H1 (cell line): ENCODE data around the gene MPND.

Source experiments
- ATF3 ChIP-seq: IDR thresholded peaks from 2 replicates; pipeline ENCODE4 v1.6.1; 2011; ENCODE audit warnings: low read depth, mild to moderate bottlenecking, low read length; ENCODE audit not compliant: insufficient read depth
- BRCA1 ChIP-seq: IDR thresholded peaks from 2 replicates; pipeline ENCODE4 v1.6.1; 2012; ENCODE audit warnings: low read depth, low read length, improper control_type of control experiment
- CEBPB ChIP-seq: IDR thresholded peaks from 2 replicates; pipeline ENCODE4 v1.6.1; 2012; ENCODE audit warnings: low read depth, low read length
- CHD1 ChIP-seq: IDR thresholded peaks from 2 replicates; pipeline ENCODE4 v1.6.1; 2012; ENCODE audit warnings: low read depth, low read length, improper control_type of control experiment
- CTCF ChIP-seq, 3 experiments: IDR thresholded peaks; 1 replicate in 2 of 3; 2 replicates in 1 of 3; pipeline versions ENCODE4 v1.5.1 to v1.6.1; 2011; ENCODE audit warnings: low read length in 3 of 3, mild to moderate bottlenecking in 3 of 3, inconsistent platforms in 2 of 3, low read depth in 1 of 3, moderate library complexity in 1 of 3; ENCODE audit not compliant: insufficient read depth in 1 of 3; ENCODE audit errors: control extremely low read depth in 1 of 3
- EZH2 ChIP-seq: fragments of 200-600 bp; sonication (generic); IDR thresholded peaks from 2 replicates; pipeline ENCODE4 v1.7.1; 2012; ENCODE audit warnings: low read depth, mild to moderate bottlenecking, moderate library complexity, low read length, inconsistent platforms; ENCODE audit not compliant: severe bottlenecking
- JUN ChIP-seq: IDR thresholded peaks from 2 replicates; pipeline ENCODE4 v1.6.1; 2011; ENCODE audit warnings: low read depth, mild to moderate bottlenecking, improper control_type of control experiment, low read length
- POLR2A ChIP-seq, 2 experiments: IDR thresholded peaks; 1 replicate in 1 of 2; 2 replicates in 1 of 2; pipeline ENCODE4 v1.6.1; 2011; ENCODE audit warnings: low read depth in 2 of 2, low read length in 2 of 2, mild to moderate bottlenecking in 2 of 2; ENCODE audit errors: control extremely low read depth in 1 of 2
- SRF ChIP-seq: IDR thresholded peaks from 2 replicates; pipeline ENCODE4 v1.6.1; 2011; ENCODE audit warnings: mild to moderate bottlenecking, low read depth, low read length, moderate library complexity
- SUZ12 ChIP-seq: fragments of 200-600 bp; sonication (generic); IDR thresholded peaks from 2 replicates; pipeline ENCODE4 v1.6.1; 2012; ENCODE audit warnings: mild to moderate bottlenecking, inconsistent platforms, low read length, moderate library complexity, mixed read lengths
- TBP ChIP-seq: IDR thresholded peaks from 2 replicates; pipeline ENCODE4 v1.6.1; 2011; ENCODE audit warnings: low read depth, low read length, improper control_type of control experiment
- USF2 ChIP-seq: IDR thresholded peaks from 2 replicates; pipeline ENCODE4 v1.6.1; 2011; ENCODE audit warnings: low read length, improper control_type of control experiment

DNA sequence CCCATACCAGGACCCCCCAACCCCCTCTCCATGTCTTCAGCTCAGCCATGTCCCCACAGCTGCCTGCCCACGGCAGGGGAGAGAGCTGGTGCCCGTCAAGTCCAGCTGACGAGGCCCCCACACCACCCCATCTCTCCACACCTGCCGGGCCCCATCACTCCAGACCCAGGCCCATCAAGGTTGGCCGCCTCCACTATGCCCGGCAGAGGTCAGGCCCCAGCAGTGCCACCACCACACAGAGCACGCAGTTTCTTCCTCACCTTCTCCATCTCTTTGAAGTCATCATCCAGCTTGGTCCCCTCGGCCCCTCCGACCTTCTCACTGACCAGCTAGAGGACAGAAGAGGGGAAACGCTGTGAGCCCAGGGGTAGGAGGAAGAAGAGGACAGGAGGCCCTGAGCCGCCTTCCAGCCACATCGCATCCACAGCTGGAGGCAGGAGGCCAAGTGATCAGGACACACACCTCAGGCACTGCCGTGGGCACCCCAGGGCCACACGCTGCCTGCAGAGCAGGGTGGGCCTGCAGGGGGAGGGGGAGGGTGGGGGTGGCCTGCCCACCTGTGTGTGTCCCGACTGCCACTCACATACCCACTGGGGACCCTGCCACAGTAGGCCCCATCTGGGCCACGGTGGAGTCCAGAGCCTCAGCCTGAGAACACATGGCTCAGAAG, 23.4 kb downstream of the MPND start:
- TF ChIP-seq CEBPB (no peak), JUN (no peak), CTCF (IDR thresholded peaks at IDR 0.05; ENCODE audit: control extremely low read depth in 1 of 3, insufficient read depth in 1 of 3, low read depth in 1 of 3, low read length in 3 of 3) (no peak), POLR2A (IDR thresholded peaks at IDR 0.05; ENCODE audit: control extremely low read depth in 1 of 2, low read depth in 2 of 2, low read length in 2 of 2) (no peak), SRF (no peak), BRCA1 (no peak), ATF3 (no peak), USF2 (no peak), TBP (no peak), SUZ12 (no peak), CHD1 (no peak), EZH2 (no peak)
